HG03457 (cell line): Measurements from ENCODE around the gene IRF2BPL.

Source experiments
- ATAC-seq: cut with Tn5 transposase; IDR thresholded peaks from one replicate; pipeline ENCODE4 v1.9.1; 2021; ENCODE audit warnings: moderate number of reproducible peaks; ENCODE audit not compliant: unreplicated experiment

The IRF2BPL gene

GRCh38 chr14:77055306-77055705 is 26.8 kb upstream of the IRF2BPL start:
- ATAC-seq = no peak

DNA sequence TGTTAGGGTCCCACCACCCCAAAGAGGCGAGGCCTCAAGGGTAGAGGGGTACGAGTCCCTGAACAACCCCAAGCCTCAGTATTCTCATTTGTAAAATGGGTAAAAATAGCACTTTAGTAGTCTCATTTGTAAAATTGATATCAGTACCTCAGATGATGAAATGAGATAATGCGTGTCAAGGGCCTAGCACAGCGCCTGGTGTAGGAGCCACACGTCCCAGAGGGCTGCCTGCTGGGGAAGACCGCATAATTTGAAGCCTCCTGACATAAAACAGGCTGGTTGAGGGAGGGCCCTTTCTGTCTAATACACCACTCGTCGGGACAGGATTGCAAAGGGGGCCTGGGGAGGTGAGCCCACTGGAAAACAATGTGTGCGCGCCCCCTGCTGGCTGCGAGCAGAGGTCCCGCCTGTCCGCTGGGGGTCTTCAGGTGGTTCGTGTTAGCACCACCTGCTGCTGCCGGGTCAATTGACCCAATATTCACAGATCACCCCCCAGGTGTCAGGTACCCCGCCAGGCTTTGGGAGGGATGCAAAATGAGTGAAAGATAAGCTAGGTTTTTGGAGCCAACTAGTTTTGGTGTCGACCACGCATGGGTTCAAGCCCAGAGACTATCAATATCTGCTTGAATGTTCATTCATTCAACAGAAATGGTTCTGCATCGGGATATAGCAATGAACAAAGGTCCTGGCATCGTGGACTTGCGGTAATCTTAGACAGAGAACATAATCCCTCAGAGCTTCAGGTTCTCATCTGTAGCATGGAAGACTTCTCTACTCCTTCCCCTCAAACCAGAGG is 24.7 kb upstream of the IRF2BPL start:
- no peak for ATAC-seq

- ATAC-seq = no peak
These were observed 24.0 kb upstream of the IRF2BPL start for GRCh38 chr14:77052281-77053044.

GRCh38 chr14:77051116-77051515 is 22.6 kb upstream of the IRF2BPL start:
- no peak for ATAC-seq

GRCh38 chr14:77046721-77047120 is 18.2 kb upstream of the IRF2BPL start:
- no peak for ATAC-seq

DNA sequence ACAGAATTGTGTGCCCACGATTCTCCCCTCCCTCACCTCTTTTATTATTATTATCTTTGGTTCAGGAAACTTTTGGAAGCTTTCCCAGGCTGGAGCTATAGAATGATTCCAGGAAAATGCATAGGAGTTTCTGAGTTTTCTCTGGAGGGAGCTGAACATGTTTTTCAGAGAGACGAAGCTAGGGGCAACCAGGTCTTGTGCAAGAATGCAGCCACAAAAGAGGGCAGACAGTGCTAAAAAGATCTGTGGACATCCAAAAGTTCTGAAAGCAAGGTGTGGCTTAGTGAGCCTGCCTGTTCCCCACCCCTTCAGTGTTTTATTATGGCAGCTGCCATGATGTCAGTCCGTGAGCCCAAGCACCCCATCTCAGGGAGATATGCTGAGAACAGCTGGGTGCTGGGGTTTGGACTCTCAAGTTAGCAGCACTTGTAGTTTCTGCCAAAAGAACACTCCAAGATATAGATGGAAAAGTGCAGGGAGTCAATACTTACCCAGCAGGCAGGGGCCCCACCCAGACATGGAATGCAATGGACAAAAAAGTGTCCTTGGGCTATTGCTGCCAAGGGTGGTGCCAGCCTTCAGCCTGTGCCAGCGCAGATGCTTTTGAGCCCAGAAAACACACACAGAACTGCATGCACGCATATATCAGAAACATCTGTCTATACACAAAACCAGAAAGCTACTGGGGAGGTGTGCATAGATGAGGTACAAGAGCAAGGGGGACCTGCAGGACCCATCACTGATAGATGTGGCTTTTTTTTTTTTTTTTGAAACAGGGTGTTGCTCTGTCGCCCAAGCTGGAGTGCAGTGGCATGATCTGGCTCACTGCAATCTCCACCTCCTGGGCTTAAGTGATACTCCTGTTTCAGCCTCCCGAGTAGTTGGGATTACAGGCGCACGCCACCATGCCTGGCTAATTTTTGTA is 17.0 kb upstream of the IRF2BPL start:
- ATAC-seq = no peak

DNA sequence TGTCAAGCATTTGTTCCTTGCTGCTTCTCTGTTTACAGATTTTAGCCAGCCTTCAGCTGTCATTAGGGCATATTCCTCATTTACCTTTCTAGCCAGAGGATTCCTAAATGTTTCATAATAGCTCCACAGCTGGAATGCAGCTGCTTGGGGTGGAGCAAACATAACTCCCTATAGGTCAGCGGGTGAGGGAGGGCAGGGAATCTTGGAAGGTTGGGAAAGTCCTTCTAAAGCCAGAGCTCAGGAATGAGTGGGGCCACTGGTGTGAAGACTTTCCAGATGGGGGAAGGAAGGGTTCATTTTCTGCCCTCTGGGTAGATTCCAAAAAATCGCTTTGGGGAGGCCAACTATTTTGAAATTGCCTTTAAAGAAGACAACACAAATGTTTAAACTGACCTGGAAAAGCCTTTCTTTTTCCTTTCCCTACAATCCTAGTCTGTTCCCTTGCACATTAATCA is 16.3 kb upstream of the IRF2BPL start:
- no peak for ATAC-seq

- ATAC-seq = no peak
These were observed 15.5 kb upstream of the IRF2BPL start for GRCh38 chr14:77043984-77044485.

- no peak for ATAC-seq
These were observed 14.9 kb upstream of the IRF2BPL start for GRCh38 chr14:77043177-77043983.

DNA sequence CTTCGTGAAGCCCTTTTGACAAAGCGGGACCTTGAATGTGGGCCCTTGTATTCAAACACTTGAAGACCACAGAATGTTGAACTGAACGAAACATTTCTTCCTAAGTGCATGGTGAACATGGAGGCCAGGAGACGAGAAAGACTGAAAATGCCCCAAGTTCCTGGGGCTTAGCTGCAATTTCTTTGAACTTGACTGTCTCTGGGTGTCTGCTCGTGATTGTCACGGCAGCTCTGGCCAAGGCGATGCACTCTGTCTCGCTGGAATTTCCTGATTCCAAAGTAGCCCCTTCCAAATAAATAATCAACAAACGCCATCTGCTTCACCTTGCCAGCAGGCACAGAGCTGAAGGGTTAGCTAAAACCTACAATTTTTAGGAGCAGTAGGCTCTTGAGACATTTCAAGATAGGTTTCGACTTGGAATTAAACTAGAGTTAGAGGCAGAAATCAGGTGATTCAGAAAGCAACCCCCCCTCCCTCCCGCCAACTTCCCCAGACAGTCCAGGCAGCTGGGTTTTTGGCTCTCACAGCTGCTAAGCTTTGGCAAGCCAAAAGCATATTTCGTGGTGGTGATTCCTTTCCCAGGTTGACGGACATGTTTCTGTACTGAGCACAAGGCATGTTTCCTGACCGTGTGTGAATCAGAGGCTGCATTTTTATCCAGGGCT is 13.5 kb upstream of the IRF2BPL start:
- ATAC-seq = no peak

- ATAC-seq = no peak
These were observed 12.5 kb upstream of the IRF2BPL start for GRCh38 chr14:77040741-77041653.

- peak; percentile 41 for ATAC-seq
These were observed 11.7 kb upstream of the IRF2BPL start for GRCh38 chr14:77040059-77040740.

- ATAC-seq = peak; percentile 3
These were observed 11.0 kb upstream of the IRF2BPL start for GRCh38 chr14:77039285-77040058.

GRCh38 chr14:77037938-77038568 is 9.5 kb upstream of the IRF2BPL start:
- no peak for ATAC-seq

- no peak for ATAC-seq
These were observed 8.9 kb upstream of the IRF2BPL start for GRCh38 chr14:77037215-77037937.
